ENCODE data around the gene ZNF580. TPM values are rescaled to one million over a fixed set of nuclear protein-coding genes. Genes with fewer than 3 reads are reported as not detected.

ZNF580 gene
- total and polyA plus RNA-seq, 2 of the 8 experiments (the other 6 are each of a cell fraction or from before 2014, with no cell fraction given): 12.0 to 24.6 TPM

DNA sequence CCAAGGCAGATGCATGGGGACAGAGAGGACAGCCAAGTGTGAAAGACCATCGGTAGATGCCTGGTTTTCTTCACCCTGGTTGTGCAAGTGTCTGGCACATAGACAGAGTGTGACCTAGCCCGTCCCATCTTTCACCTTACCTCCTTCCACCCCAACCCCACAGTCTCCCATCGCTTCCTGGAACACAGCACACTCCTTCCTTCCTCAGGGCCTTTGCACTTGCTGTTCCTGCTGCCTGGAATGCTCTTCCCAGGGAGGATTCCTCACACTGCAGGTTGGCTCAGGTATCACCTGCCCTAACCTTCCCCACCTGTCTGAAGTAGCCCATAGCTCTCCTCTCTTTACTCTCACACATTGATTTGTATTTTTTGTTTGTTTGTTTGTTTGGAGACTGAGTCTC is 44.5 kb upstream of the ZNF580 start:
- Histone ChIP-seq H3K79me2 (ENCODE audit: control insufficient read depth in 1 of 2, insufficient read depth in 2 of 2, low read length in 2 of 2) (peaks cover 0 to 3% of the 10 kb centered on the region in 2 experiments; a peak in 2 of 4 replicates), H3K36me3 (ENCODE audit: control insufficient read depth in 2 of 4, insufficient read depth in 4 of 4, low read length in 3 of 4) (peaks cover 0 to 10% (median 8%) of the 10 kb centered on the region in 4 experiments; a peak in 3 of 8 replicates), H3K23me2 (ENCODE audit: low read depth, low read length) (peaks cover 10% of the 10 kb centered on the region; the same call in 1 of the 2 replicates), H3K79me1 (ENCODE audit: low read depth, low read length) (peaks cover 3% of the 10 kb centered on the region), H2BK5ac (ENCODE audit: low read depth, low read length) (no peak overlapping the region), H2AK5ac (ENCODE audit: low read depth, low read length) (no peak overlapping the region), H4K91ac (replicated peaks; ENCODE audit: insufficient read length, low read length) (no peak overlapping the region), H4K20me1 (replicated peaks in 1 of 2; ENCODE audit: control insufficient read depth in 1 of 2, insufficient read depth in 2 of 2, low read length in 2 of 2) (peaks cover 0 to 2% of the 10 kb centered on the region in 2 experiments), H2BK15ac (ENCODE audit: low read length) (no peak overlapping the region), H2AFZ (ENCODE audit: low read length) (no peak overlapping the region), H3K4me3 (ENCODE audit: extremely low read depth in 1 of 4, insufficient read depth in 2 of 4, low read depth in 3 of 4, low read length in 4 of 4) (no peak overlapping the region), H3K4ac (replicated peaks; ENCODE audit: insufficient read length, low read depth, low read length) (no peak overlapping the region), H3K14ac (ENCODE audit: insufficient read length) (no peak overlapping the region), H4K8ac (ENCODE audit: extremely low read depth, insufficient read depth, low read length) (no peak overlapping the region), H3K27me3 (replicated peaks in 1 of 4; ENCODE audit: control insufficient read depth in 3 of 4, extremely low read depth in 1 of 4, insufficient read depth in 3 of 4, low read length in 3 of 4) (peaks cover 0 to 2% (median 0%) of the 10 kb centered on the region in 4 experiments; a peak in 1 of 7 replicates), H2BK120ac (replicated peaks; ENCODE audit: low read depth, low read length) (no peak overlapping the region), H4K5ac (ENCODE audit: insufficient read length, low read depth, low read length) (no peak overlapping the region), H3K23ac (ENCODE audit: insufficient read length) (no peak overlapping the region), H2BK12ac (ENCODE audit: low read depth, low read length) (no peak overlapping the region), H3K27ac (ENCODE audit: low read depth, low read length) (no peak overlapping the region), H2BK20ac (ENCODE audit: low read length) (no peak overlapping the region), H3K9me3 (ENCODE audit: insufficient read depth in 2 of 2, low read depth in 1 of 2, low read length in 1 of 2) (no peaks in the 10 kb centered on the region), H3K18ac (ENCODE audit: extremely low read depth, low read length) (no peak overlapping the region), H3K56ac (replicated peaks; ENCODE audit: insufficient read length, low read depth, low read length) (no peak overlapping the region), H3K4me2 (ENCODE audit: insufficient read depth in 1 of 2, low read depth in 2 of 2, low read length in 2 of 2) (no peak overlapping the region), H3K4me1 (replicated peaks in 1 of 4; ENCODE audit: control insufficient read depth in 3 of 4, insufficient read depth in 4 of 4, low read length in 3 of 4) (peaks cover 0 to 9% (median 6%) of the 10 kb centered on the region in 4 experiments; a peak in 4 of 7 replicates), H3K9ac (replicated peaks in 1 of 4; ENCODE audit: extremely low read depth in 1 of 4, low read depth in 3 of 4, low read length in 3 of 4) (no peak overlapping the region)
- no peak for DNase-seq (ENCODE audit: low read depth in 1 of 2, low spot score in 2 of 2)
- no peak for FAIRE-seq
- POLR2A ChIA-PET (ENCODE audit: partially characterized antibody): interaction anchor here (0.7 to 3.7 kb wide), 4 partner anchors 8 to 44 kb away, joined by 3 to 27 read pairs (median 4); partner anchors contain the start of gene ZNF579
- 70% methylated on average over 3 of the region's 3 CpGs; no CpG with 5 or more reads in 1 of the 2 experiments for WGBS, 2 experiments (ENCODE audit: extremely low coverage in 1 of 2, insufficient coverage in 1 of 2, insufficient read length in 1 of 2, insufficient replicate concordance in 2 of 2, low coverage in 1 of 2, low lambda C conversion rate in 2 of 2, missing lambda C conversion rate in 1 of 2)
- CTCF ChIA-PET (ENCODE audit: partially characterized antibody): interaction anchor here (1.0 to 2.6 kb wide), 2 partner anchors 10 to 35 kb away, joined by 3 to 10 read pairs; partner anchors contain the start of gene ZNF865
- TF ChIP-seq PHF8 (conservative IDR thresholded peaks at IDR 0.05; ENCODE audit: low read depth, low read length) (no peak), NRF1 (IDR thresholded peaks at IDR 0.05; ENCODE audit: low read depth, low read length) (no peak), BRCA1 (IDR thresholded peaks at IDR 0.05; ENCODE audit: low read depth, low read length) (no peak), KDM1A (IDR thresholded peaks at IDR 0.05; ENCODE audit: borderline replicate concordance, low read length) (no peak), FOSL1 (IDR thresholded peaks at IDR 0.05; ENCODE audit: insufficient read depth, low read depth, low read length) (no peak), POU5F1 (IDR thresholded peaks at IDR 0.05; ENCODE audit: low read depth, low read length) (no peak), RNF2 (IDR thresholded peaks at IDR 0.05; ENCODE audit: borderline replicate concordance, low read depth, low read length, missing control alignments, poor library complexity, severe bottlenecking) (no peak), SAP30 (IDR thresholded peaks at IDR 0.05; ENCODE audit: insufficient read depth, insufficient replicate concordance, low read length) (no peak), HDAC6 (IDR thresholded peaks at IDR 0.05; ENCODE audit: low read depth, low read length) (no peak), MAFK (IDR thresholded peaks at IDR 0.05; ENCODE audit: low read depth, low read length) (no peak), CHD2 (IDR thresholded peaks at IDR 0.05; ENCODE audit: low read length) (no peak)
- TF ChIP-seq, protein P1, sequence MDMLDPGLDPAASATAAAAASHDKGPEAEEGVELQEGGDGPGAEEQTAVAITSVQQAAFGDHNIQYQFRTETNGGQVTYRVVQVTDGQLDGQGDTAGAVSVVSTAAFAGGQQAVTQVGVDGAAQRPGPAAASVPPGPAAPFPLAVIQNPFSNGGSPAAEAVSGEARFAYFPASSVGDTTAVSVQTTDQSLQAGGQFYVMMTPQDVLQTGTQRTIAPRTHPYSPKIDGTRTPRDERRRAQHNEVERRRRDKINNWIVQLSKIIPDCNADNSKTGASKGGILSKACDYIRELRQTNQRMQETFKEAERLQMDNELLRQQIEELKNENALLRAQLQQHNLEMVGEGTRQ (IDR thresholded peaks at IDR 0.05; ENCODE audit: low read length): no peak

All from H1 (cell line).